NCI-H1694 treated with DMSO at 0.1 percent for 48 hours (cell line): ENCODE measurements around the gene FAM83C.

Source experiments
- DNase-seq: peaks from one replicate; lab custom pipeline; 2025; lab: John Stamatoyannopoulos, UW

FAM83C gene

GRCh38 chr20:35283441-35284266, 8.6 kb downstream of the FAM83C start:
- no peak for DNase-seq

- no peak for DNase-seq
These were observed 10.6 kb downstream of the FAM83C start for GRCh38 chr20:35281506-35282101.

- DNase-seq = no peak
These were observed 11.7 kb downstream of the FAM83C start for GRCh38 chr20:35280523-35280922.

GRCh38 chr20:35279533-35280174, 12.6 kb downstream of the FAM83C start:
- no peak for DNase-seq

- no peak for DNase-seq
These were observed 13.2 kb downstream of the FAM83C start for GRCh38 chr20:35279040-35279439.

GRCh38 chr20:35277531-35278395, 14.5 kb downstream of the FAM83C start, which contains the start of gene MMP24OS:
Gene MMP24OS (minus strand): TSS chr20:35278122. CDS start chr20:35277929, 193 bp downstream.
- DNase-seq = no peak

- no peak for DNase-seq
These were observed 15.1 kb downstream of the FAM83C start for GRCh38 chr20:35277127-35277526.

- DNase-seq = no peak
These were observed 15.8 kb downstream of the FAM83C start for GRCh38 chr20:35276408-35276807.

- DNase-seq = no peak
These were observed 16.4 kb downstream of the FAM83C start for GRCh38 chr20:35275741-35276251.

- no peak for DNase-seq
These were observed 17.8 kb downstream of the FAM83C start for GRCh38 chr20:35274172-35275092.

GRCh38 chr20:35273449-35274171, 18.6 kb downstream of the FAM83C start:
- DNase-seq = no peak

GRCh38 chr20:35271904-35272303, 20.3 kb downstream of the FAM83C start:
- DNase-seq = no peak

- no peak for DNase-seq
These were observed 20.9 kb downstream of the FAM83C start for GRCh38 chr20:35271073-35271882.

GRCh38 chr20:35270021-35270902, 22.0 kb downstream of the FAM83C start:
- DNase-seq = no peak

- no peak for DNase-seq
These were observed 23.0 kb downstream of the FAM83C start for GRCh38 chr20:35269055-35269781.

- no peak for DNase-seq
These were observed 25.1 kb downstream of the FAM83C start for GRCh38 chr20:35267092-35267491.

GRCh38 chr20:35264755-35265154, 27.5 kb downstream of the FAM83C start:
- DNase-seq = no peak
